Measurements from ENCODE around the gene IGFBP2.

IGFBP2 gene

GRCh38 chr2:216661639-216662375 lies 28.6 kb downstream of the IGFBP2 start:
- CTCF ChIA-PET = interaction anchor here (0.7 to 1.6 kb wide), 2 partner anchors 135 to 144 kb away, joined by 4 to 5 read pairs; no protein-coding TSS in a partner anchor
- no peak for TF ChIP-seq LEF1 (IDR thresholded peaks at IDR 0.05; ENCODE audit: borderline replicate concordance)
- TF ChIP-seq PKNOX1 (IDR thresholded peaks at IDR 0.05) = no peak
- POLR2A ChIA-PET = no interaction called here
- DNase-seq (ENCODE audit: extremely low spot score) = no peak

- no peak for TF ChIP-seq FOXM1 (IDR thresholded peaks at IDR 0.05; ENCODE audit: borderline replicate concordance)
- no peak for TF ChIP-seq L3MBTL2 (conservative IDR thresholded peaks at IDR 0.05)
- no peak for TF ChIP-seq SP1 (IDR thresholded peaks at IDR 0.05)
- TF ChIP-seq LEF1 (IDR thresholded peaks at IDR 0.05; ENCODE audit: borderline replicate concordance) = no peak
- TF ChIP-seq NFRKB (IDR thresholded peaks at IDR 0.05) = no peak
- no peak for TF ChIP-seq BHLHE40 (IDR thresholded peaks at IDR 0.05; ENCODE audit: borderline replicate concordance)
- CTCF ChIA-PET = interaction anchor here (0.8 to 1.1 kb wide), 2 partner anchors 144 to 145 kb away, joined by 3 read pairs; no protein-coding TSS in a partner anchor
- POLR2A ChIA-PET = no interaction called here
- no peak for DNase-seq (ENCODE audit: extremely low spot score)
Measured at GRCh38 chr2:216663106-216663505, 29.9 kb downstream of the IGFBP2 start.

- ChIA-PET POLR2A (no interaction called here), CTCF (interaction anchor here (1.1 kb wide), 1 partner anchor 145 kb away, joined by 3 read pairs; no protein-coding TSS in a partner anchor)
- TF ChIP-seq BHLHE40 (IDR thresholded peaks at IDR 0.05; ENCODE audit: borderline replicate concordance) (no peak), TARDBP (IDR thresholded peaks at IDR 0.05) (no peak), L3MBTL2 (conservative IDR thresholded peaks at IDR 0.05) (no peak), SUZ12 (IDR thresholded peaks at IDR 0.05) (no peak), LEF1 (IDR thresholded peaks at IDR 0.05; ENCODE audit: borderline replicate concordance) (no peak), SP1 (IDR thresholded peaks at IDR 0.05) (no peak), FOXM1 (IDR thresholded peaks at IDR 0.05; ENCODE audit: borderline replicate concordance) (no peak), HDGF (IDR thresholded peaks at IDR 0.05; ENCODE audit: borderline replicate concordance) (no peak), ELF4 (IDR thresholded peaks at IDR 0.05) (no peak), ARNT (IDR thresholded peaks at IDR 0.05) (no peak), CTBP1 (IDR thresholded peaks at IDR 0.05; ENCODE audit: borderline replicate concordance) (no peak), NFRKB (IDR thresholded peaks at IDR 0.05) (no peak), FOXK2 (IDR thresholded peaks at IDR 0.05) (no peak), PKNOX1 (IDR thresholded peaks at IDR 0.05) (no peak), ZNF384 (IDR thresholded peaks at IDR 0.05) (no peak), FOXA1 (IDR thresholded peaks at IDR 0.05) (no peak)
- DNase-seq (ENCODE audit: extremely low spot score) = no peak
Measured at GRCh38 chr2:216663846-216664245, 30.6 kb downstream of the IGFBP2 start.

GRCh38 chr2:216664593-216665034 lies 31.4 kb downstream of the IGFBP2 start:
- TF ChIP-seq NFRKB (IDR thresholded peaks at IDR 0.05) = no peak
- no peak for TF ChIP-seq CTBP1 (IDR thresholded peaks at IDR 0.05; ENCODE audit: borderline replicate concordance)
- no peak for TF ChIP-seq LEF1 (IDR thresholded peaks at IDR 0.05; ENCODE audit: borderline replicate concordance)
- TF ChIP-seq PKNOX1 (IDR thresholded peaks at IDR 0.05) = no peak
- no peak for TF ChIP-seq ELF4 (IDR thresholded peaks at IDR 0.05)
- TF ChIP-seq FOXA1 (IDR thresholded peaks at IDR 0.05) = no peak
- POLR2A ChIA-PET = no interaction called here
- CTCF ChIA-PET = interaction anchor here (1.0 to 2.0 kb wide), 2 partner anchors 145 to 148 kb away, joined by 3 to 14 read pairs; no protein-coding TSS in a partner anchor
- DNase-seq (ENCODE audit: extremely low spot score) = no peak

DNA sequence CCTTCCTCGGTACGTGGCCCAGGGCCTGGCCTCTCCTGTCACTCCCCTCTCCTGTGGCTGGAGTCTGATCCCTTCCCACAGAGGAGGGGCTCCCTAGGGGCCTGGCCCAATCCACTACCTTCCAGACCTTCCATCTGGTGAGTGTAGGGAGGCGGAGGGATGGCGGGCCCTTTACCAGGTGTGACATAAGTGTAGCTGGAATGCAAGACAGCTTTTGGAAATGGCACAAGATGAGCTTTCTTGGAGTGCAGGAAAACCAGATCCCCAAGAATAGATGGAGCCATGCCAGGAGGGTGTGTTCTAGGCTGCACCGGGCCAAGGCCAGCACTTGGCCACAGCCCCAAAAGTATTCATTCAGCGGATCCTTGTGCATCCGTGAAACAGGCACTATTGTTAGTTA lies 32.0 kb downstream of the IGFBP2 start:
- ChIA-PET CTCF (interaction anchor here (0.6 to 2.0 kb wide), 3 partner anchors 146 to 155 kb away, joined by 3 to 14 read pairs (median 3); no protein-coding TSS in a partner anchor), POLR2A (no interaction called here)
- DNase-seq (ENCODE audit: extremely low spot score) = no peak
- TF ChIP-seq HDGF (IDR thresholded peaks at IDR 0.05; ENCODE audit: borderline replicate concordance) (no peak), ELF4 (IDR thresholded peaks at IDR 0.05) (no peak), BHLHE40 (IDR thresholded peaks at IDR 0.05; ENCODE audit: borderline replicate concordance) (no peak), ZNF384 (IDR thresholded peaks at IDR 0.05) (no peak)

DNA sequence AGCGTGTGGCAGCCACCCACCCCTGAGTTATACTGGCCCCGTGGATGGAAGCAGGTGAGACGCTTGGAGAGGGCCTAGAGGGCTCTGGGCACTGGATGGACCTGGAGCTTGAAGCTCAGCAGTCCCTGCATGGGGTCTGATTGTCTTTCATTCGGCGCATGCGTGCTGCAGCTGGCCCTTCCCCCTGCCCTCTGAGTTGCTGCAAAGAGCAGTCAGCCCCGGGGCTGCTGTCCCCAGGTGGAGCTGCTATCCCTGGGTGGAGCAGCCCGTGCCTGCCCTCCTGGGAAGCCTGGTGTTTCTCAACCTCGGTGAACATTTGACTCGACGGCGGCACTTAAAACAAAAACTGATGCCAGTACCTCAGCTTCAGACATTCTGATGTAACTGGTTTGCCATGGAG lies 32.5 kb downstream of the IGFBP2 start:
- ChIA-PET POLR2A (no interaction called here), CTCF (interaction anchor here (0.6 to 2.0 kb wide), 6 partner anchors 121 to 642 kb away, joined by 3 to 14 read pairs (median 4); no protein-coding TSS in a partner anchor)
- TF ChIP-seq SUZ12 (IDR thresholded peaks at IDR 0.05) = no peak
- TF ChIP-seq TARDBP (IDR thresholded peaks at IDR 0.05) = no peak
- TF ChIP-seq L3MBTL2 (conservative IDR thresholded peaks at IDR 0.05) = no peak
- peak; percentile 26 for DNase-seq (ENCODE audit: extremely low spot score)

Measured in HEK293T (cell line).